Stimulated activated memory B cell treated with anti-CD40 and anti-IgM and Interleukin-4, amounts not matched to agents 10 μg/mL and 1 μg/mL and 100 μg/mL, for 72 hours (primary cell): Measurements from ENCODE around the gene C2CD2.

Source experiments
- ATAC-seq: fragments of 150-1000 bp; cut with Tn5 transposase; 2 replicates; pipeline ENCODE4 v1.10.0; 2021
- H3K27ac Mint-ChIP-seq: one replicate; pipeline ENCODE4 v1.8.0; 2022; ENCODE audit warnings: mild to moderate bottlenecking, mixed read lengths
- H3K27me3 Mint-ChIP-seq: one replicate; pipeline ENCODE4 v1.8.0; 2022; ENCODE audit warnings: mixed read lengths
- H3K36me3 Mint-ChIP-seq: one replicate; pipeline ENCODE4 v1.8.0; 2022; ENCODE audit warnings: mixed read lengths
- H3K4me1 Mint-ChIP-seq: one replicate; pipeline ENCODE4 v1.8.0; 2022; ENCODE audit warnings: mixed read lengths
- H3K4me3 Mint-ChIP-seq: one replicate; pipeline ENCODE4 v1.8.0; 2022; ENCODE audit warnings: mild to moderate bottlenecking, moderate library complexity, mixed read lengths
- H3K9me3 Mint-ChIP-seq: one replicate; pipeline ENCODE4 v1.8.0; 2022; ENCODE audit warnings: mixed read lengths

C2CD2 gene

DNA sequence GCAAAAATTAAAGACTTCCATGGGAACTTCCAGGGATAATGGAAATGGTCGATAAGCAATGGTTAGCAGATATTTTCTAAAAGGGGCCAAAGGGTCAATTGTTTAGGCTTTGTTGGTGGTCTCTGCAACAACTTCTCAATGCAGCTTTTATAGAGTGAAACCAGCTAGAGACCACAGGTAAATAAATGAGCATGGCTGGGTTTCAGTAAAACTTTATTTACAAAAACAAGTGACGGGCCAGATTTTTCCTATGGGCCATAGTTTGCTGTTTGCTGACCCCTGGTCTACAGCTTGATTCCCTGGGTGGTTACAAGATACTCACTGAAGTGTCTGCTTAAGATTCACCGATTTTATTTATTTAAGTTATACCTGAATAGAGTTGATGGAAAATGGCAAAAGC is 52.0 kb downstream of the C2CD2 start:
- Mint-ChIP-seq H3K27ac (no peak overlapping the region), H3K4me3 (no peak overlapping the region), H3K9me3 (no peaks in the 10 kb centered on the region), H3K27me3 (no peaks in the 10 kb centered on the region), H3K4me1 (peaks cover 6% of the 10 kb centered on the region), H3K36me3 (peaks cover 75% of the 10 kb centered on the region)
- no peak for ATAC-seq

DNA sequence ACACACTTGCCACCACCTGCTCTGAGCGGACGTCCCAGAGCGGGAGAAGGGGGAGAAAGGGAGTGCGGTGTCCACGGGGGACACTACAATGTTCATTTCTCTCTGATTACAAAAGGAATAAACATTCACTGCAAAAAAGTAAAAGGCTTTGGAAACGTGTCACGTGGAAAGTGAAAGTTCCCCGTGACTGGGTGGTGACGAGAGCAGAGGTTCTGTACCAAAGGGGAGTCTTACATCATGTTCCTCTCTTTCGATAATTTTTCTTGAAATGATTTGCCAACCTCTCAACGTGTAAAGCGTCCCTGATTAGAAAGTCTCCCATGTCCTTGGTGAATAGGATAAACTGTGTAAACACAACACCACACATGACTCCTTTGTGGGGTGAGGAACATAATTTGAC is 52.7 kb downstream of the C2CD2 start:
- H3K36me3 Mint-ChIP-seq: peaks cover 73% of the 10 kb centered on the region
- H3K4me3 Mint-ChIP-seq: no peak overlapping the region
- no peak for ATAC-seq
- H3K27ac Mint-ChIP-seq: no peak overlapping the region
- peaks cover 8% of the 10 kb centered on the region for H3K4me1 Mint-ChIP-seq
- no peaks in the 10 kb centered on the region for H3K9me3 Mint-ChIP-seq
- H3K27me3 Mint-ChIP-seq: no peaks in the 10 kb centered on the region

DNA sequence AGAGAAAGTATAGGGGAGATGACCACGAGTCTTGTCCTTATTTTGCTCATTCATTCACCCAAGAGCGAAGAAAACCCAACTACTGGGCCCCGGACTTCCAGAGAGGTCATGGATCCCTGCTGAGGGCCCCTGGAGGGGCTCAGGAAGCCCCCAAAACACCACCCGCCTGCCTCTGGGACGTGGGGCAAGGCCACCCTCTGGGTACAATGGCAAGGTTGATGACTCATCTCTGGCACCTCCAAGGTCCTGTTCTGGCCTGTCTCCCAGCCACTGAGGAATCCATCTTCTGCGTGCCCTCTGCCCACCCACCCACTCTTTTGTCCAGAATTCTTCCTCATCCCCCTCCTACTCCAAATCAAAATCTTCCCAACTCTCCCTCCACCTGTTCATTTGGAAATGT is 53.4 kb downstream of the C2CD2 start:
- Mint-ChIP-seq H3K36me3 (peaks cover 70% of the 10 kb centered on the region), H3K27me3 (no peaks in the 10 kb centered on the region), H3K4me3 (no peak overlapping the region), H3K9me3 (no peaks in the 10 kb centered on the region), H3K4me1 (peaks cover 13% of the 10 kb centered on the region), H3K27ac (no peak overlapping the region)
- no peak for ATAC-seq

DNA sequence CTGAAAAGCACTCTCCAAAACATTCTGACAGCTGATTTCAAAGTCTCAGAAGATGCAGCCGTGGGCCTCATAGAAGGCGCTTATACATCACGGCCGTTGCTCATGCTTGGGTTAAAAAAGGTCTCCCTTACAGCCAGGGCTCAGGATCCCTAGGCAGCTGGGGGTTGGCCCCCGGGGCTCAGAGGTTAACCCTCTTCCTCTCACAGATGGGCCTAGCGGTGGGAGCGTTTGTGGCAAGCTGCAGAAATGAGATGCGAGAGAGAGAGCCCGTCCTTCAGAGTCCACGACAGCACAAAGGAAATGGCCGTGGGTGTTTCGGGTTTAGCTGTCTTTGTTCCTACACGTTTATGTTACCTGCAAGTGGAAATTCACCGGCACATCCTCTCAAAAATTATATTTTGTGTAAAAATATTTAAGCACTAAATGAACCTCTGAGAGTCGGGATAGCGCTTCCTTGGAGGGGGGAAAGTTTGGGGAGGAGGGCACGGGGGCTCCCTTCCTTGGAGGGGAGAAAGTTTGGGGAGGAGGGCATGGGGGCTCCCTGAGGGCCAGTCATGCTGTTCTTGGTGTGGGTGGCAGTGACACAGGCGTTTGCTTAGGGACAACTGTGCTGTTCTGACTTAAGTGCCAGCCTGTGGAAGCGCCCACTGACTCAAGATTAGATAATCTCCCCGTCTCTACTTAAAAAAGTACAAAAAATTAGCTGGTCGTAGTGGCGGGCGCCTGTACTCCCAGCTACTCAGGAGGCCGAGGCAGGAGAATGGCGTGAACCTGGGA is 54.2 kb downstream of the C2CD2 start:
- Mint-ChIP-seq H3K9me3 (no peaks in the 10 kb centered on the region), H3K27me3 (no peaks in the 10 kb centered on the region), H3K27ac (no peak overlapping the region), H3K36me3 (peaks cover 70% of the 10 kb centered on the region), H3K4me1 (peaks cover 13% of the 10 kb centered on the region), H3K4me3 (no peak overlapping the region)
- peak; percentile 61 for ATAC-seq

DNA sequence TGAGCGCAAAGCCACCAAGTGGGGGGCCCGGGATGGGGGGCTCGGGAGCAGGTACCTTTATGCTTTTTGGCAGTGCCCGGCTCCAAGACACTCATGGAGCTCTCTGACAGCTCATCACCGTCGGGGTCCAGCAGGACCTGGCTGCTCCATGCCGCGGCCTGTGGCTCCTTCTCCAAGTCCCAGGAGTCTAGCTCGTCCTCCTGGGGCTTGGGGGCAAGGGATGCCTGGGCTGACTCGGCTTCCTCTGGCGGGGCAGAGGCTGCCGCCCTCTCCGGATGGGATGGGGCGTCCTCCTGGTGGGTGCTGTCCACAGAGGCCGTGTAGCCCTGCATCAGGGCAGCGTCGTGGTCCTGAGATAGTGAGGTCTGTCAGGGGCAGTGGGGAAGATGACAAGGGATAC is 54.8 kb downstream of the C2CD2 start:
- Mint-ChIP-seq H3K27ac (no peak overlapping the region), H3K27me3 (no peaks in the 10 kb centered on the region), H3K36me3 (peaks cover 72% of the 10 kb centered on the region), H3K4me1 (peaks cover 13% of the 10 kb centered on the region), H3K9me3 (no peaks in the 10 kb centered on the region), H3K4me3 (no peak overlapping the region)
- no peak for ATAC-seq

DNA sequence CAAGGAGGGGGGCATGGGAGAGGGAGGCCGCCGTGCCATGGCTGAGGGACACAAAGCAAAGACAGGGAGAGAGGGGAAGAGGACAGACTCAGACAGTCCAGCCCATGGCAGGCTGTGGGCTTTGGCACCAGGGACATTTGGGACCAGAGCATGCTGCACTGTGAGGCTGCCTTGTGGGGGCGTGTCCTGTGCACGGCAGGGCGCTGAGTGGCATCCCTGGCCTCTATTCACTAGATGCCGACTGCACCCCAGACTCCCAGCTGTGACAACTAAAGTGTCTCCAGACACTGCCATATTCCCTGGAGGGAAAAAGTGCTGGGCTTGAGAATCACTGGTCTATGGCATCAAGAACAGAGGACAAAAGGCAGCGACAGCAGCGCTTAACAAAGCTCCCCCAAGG is 56.1 kb downstream of the C2CD2 start:
- no peaks in the 10 kb centered on the region for H3K9me3 Mint-ChIP-seq
- H3K4me3 Mint-ChIP-seq: no peak overlapping the region
- H3K36me3 Mint-ChIP-seq: peaks cover 62% of the 10 kb centered on the region
- peaks cover 13% of the 10 kb centered on the region for H3K4me1 Mint-ChIP-seq
- H3K27me3 Mint-ChIP-seq: no peaks in the 10 kb centered on the region
- no peak for ATAC-seq
- H3K27ac Mint-ChIP-seq: no peak overlapping the region

DNA sequence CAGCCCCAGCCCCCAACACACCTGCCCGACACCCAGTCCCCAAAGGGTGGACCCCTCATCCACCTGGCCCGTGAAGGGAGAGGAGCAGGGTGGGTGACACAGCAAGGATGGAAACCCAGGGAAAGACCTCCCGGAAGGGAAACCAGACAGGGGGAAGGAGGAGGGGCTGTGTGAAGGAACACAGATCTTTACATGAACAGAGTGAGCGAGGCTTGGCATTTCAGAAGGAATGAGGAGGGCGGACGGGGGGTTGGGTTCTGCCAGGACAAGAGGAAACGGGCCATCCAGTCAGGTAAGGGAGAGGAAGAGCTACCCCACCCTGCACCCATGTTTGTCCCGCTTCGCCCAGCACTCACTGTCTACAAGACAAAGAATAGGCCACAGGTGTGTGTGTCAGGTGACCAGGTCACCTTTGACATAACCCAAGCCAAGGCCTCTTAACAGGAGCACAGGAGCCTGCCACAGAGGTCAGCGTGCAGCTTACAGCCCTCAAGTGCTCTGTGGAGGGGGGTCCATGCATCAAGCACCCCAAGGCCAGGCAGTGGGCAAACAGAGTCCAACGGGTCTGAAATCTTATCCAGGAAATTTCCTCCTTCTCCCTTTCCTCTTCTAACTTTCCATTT is 56.7 kb downstream of the C2CD2 start:
- H3K27ac Mint-ChIP-seq: no peak overlapping the region
- peaks cover 13% of the 10 kb centered on the region for H3K4me1 Mint-ChIP-seq
- ATAC-seq: no peak
- H3K27me3 Mint-ChIP-seq: no peaks in the 10 kb centered on the region
- H3K4me3 Mint-ChIP-seq: no peak overlapping the region
- H3K36me3 Mint-ChIP-seq: peaks cover 57% of the 10 kb centered on the region
- H3K9me3 Mint-ChIP-seq: no peaks in the 10 kb centered on the region

DNA sequence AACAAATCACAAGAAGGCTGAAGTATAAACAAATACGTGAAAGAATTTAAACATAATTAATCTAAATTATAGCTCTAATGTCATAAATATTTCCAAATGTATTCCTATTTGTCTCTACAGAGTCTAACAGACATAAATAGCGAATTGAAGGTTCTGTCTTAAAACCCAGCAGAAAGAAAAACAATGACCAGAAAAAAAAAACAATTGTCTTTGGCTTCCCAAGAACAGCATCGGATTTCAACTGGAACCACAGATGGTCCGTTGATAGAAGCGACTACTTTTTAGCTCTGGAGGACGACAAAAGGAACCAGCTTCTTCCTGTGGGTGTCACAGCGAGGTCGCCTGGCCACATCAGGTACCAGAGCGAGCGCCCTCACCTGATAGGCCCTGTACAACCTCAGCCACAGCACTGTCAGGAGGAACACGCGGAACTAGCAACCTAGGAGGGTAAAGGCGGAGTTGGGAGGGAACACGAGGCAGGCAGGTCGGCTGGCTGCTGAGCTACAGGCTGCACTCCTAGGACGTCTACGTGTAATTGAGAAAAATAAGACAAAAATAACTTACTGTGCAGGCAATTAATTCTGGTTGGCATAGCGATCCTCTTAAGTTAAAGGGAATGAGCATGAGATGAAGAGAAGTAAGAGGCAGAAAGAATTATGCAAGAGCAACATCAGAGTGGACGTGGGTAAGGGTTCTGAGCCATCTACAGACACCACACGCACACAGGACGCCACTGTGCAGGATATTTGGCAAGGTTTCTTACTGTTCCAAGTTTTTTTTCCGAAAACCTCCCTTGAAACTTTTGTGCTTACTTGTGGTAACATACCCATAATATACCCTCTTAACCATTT is 58.0 kb downstream of the C2CD2 start:
- Mint-ChIP-seq H3K27ac (peak overlapping the region; percentile 9), H3K4me1 (peaks cover 13% of the 10 kb centered on the region), H3K9me3 (no peaks in the 10 kb centered on the region), H3K27me3 (no peaks in the 10 kb centered on the region), H3K36me3 (peaks cover 47% of the 10 kb centered on the region), H3K4me3 (no peak overlapping the region)
- ATAC-seq: peak; percentile 80

DNA sequence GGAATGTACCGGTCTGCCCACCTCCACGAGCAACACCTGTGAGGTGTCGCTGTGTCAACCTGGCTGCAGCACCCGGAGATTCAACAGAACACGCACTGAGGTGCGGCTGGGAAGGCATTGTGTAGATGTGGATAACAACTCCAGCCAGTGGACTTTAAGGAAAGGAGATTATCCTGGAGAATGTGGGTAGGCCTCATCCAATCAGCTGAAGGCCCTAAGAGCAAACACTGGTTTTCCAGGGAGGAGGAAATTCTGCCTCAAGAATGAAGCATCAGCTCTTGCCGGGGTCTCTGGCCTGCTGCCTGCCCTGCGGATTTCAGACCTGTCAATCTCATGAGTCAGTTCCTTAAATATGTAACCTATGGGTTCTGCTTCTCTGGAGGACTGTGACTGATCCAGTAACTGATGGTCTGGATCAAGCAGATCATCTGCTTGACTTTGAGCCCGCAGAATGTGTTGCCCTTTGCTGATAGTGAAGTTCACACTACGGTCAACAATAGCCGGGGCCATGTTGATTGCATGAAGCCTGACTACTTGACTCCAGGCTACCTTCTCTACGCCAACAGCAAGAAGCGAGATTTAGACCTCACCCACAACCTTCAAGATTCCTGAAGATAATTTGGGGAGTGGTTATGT is 58.8 kb downstream of the C2CD2 start:
- Mint-ChIP-seq H3K4me3 (no peak overlapping the region), H3K27me3 (no peaks in the 10 kb centered on the region), H3K4me1 (peaks cover 13% of the 10 kb centered on the region), H3K36me3 (peaks cover 42% of the 10 kb centered on the region), H3K27ac (no peak overlapping the region), H3K9me3 (no peaks in the 10 kb centered on the region)
- ATAC-seq: no peak

DNA sequence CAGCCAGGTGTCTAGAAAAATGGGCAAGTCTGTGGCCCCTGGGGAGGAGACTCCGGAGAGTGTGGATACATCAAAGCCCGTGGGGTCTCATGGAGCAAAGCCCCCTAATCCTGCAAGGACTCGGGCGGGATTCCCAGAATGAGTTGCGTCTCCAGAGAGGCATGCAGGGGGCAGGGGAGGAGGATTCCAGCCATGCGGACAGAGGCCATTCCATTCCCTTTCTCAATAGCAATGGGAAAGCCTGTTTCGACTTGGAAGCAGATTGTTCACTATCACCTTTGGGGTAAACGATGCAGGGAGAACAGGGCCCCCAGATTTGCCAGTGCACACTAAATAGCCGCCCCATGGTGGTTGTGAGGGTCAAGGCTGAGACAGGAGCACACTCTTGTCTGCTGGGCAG is 59.3 kb downstream of the C2CD2 start:
- no peak overlapping the region for H3K27ac Mint-ChIP-seq
- peaks cover 13% of the 10 kb centered on the region for H3K4me1 Mint-ChIP-seq
- no peaks in the 10 kb centered on the region for H3K27me3 Mint-ChIP-seq
- ATAC-seq: no peak
- H3K4me3 Mint-ChIP-seq: no peak overlapping the region
- H3K36me3 Mint-ChIP-seq: peaks cover 41% of the 10 kb centered on the region
- H3K9me3 Mint-ChIP-seq: no peaks in the 10 kb centered on the region

DNA sequence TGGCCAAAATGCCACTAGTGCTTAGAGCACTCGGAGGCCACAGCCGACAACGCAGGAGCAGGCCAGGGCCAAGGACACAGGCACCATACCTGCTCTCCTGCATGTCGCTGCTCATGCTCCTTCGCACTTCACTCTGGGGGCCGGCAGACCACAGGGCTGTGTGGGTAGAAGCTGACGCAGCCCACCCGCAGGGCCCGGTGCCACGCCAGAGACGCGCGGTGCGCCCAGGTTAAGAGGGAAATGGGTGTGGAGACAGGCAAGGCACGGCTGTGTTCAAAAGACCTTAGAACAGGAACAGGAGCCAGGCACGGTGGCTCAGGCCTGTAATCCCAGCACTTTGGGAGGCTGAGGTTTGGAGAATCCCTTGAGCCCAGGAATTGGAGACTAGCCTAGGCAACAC is 61.1 kb downstream of the C2CD2 start:
- no peak overlapping the region for H3K4me3 Mint-ChIP-seq
- H3K27me3 Mint-ChIP-seq: no peaks in the 10 kb centered on the region
- H3K4me1 Mint-ChIP-seq: peaks cover 7% of the 10 kb centered on the region
- no peaks in the 10 kb centered on the region for H3K9me3 Mint-ChIP-seq
- no peak for ATAC-seq
- H3K27ac Mint-ChIP-seq: no peak overlapping the region
- H3K36me3 Mint-ChIP-seq: peaks cover 23% of the 10 kb centered on the region

DNA sequence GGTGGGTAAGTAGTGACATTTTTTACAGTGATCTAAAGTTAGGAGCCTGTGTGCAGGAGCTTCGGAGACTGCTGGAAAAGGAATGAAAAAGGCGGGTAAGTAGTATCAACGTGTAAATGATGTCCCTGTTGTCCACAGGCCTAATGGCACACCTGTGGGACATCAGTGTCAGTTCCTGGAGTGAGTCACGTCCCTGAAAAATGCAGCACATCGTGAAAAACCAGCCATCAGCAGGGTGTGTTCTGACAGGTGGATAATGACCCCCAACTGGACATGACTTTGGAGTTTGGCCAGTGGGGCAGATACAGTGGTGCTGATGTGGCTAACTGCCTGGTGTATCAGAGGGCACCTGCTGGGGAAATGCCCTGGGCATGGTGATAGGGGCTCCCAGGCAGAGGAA is 62.7 kb downstream of the C2CD2 start:
- no peak for ATAC-seq
- Mint-ChIP-seq H3K27ac (no peak overlapping the region), H3K4me3 (no peak overlapping the region), H3K27me3 (no peaks in the 10 kb centered on the region), H3K4me1 (peaks cover 5% of the 10 kb centered on the region), H3K9me3 (no peaks in the 10 kb centered on the region), H3K36me3 (peaks cover 13% of the 10 kb centered on the region)

DNA sequence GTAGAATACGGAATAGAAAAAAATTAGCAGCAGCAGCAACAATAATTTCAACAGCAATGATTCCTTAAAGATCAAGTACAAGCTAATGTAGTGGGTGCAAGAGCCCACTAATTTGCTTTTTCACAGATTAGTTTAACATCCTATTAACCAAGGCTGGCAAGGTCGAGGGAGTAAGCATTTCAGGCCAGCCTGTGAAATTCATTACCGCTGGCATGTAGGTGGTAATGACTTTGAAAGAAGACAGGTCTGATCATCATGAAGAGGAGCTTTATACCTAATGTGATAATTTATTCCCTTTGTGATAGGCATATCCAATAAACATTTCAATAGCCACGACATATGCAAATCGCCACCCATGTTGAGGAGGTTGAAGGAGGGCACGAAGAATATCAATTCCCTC is 63.5 kb downstream of the C2CD2 start:
- no peaks in the 10 kb centered on the region for H3K27me3 Mint-ChIP-seq
- H3K36me3 Mint-ChIP-seq: peaks cover 8% of the 10 kb centered on the region
- H3K9me3 Mint-ChIP-seq: no peaks in the 10 kb centered on the region
- no peak for ATAC-seq
- H3K27ac Mint-ChIP-seq: no peak overlapping the region
- H3K4me3 Mint-ChIP-seq: no peak overlapping the region
- peaks cover 4% of the 10 kb centered on the region for H3K4me1 Mint-ChIP-seq

DNA sequence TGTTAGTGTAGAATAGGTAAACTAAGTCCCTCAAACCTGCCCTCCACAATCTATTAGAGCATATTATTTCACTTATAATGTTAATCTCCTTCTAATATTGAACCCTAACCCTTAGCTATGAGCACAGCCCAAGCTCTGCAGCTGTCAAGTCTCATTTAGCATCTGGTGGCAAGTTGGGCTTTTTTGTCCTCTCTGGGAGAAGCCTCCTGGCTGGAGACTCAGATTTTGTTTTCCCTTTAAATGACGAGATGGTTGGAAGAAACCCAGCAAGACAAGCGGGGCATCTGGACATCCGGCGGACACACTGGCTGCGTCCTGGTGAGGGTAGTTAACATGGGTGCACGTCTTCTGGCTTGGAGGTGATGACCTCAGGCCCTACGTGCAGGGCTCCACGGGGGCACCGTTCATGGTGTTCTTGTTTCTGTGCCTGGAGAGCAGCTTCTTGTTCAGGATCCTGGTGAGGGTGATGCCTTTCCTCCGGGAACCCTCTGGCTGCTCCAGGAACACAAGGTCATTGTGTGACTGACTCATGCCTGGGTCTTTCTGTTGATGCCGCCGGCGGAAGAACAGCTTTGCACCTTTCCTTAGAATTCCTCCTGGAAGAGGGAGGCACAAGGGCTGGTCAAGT is 65.0 kb downstream of the C2CD2 start:
- Mint-ChIP-seq H3K9me3 (no peaks in the 10 kb centered on the region), H3K27ac (no peak overlapping the region), H3K27me3 (no peaks in the 10 kb centered on the region), H3K4me3 (no peak overlapping the region), H3K36me3 (no peaks in the 10 kb centered on the region), H3K4me1 (peaks cover 6% of the 10 kb centered on the region)
- no peak for ATAC-seq

DNA sequence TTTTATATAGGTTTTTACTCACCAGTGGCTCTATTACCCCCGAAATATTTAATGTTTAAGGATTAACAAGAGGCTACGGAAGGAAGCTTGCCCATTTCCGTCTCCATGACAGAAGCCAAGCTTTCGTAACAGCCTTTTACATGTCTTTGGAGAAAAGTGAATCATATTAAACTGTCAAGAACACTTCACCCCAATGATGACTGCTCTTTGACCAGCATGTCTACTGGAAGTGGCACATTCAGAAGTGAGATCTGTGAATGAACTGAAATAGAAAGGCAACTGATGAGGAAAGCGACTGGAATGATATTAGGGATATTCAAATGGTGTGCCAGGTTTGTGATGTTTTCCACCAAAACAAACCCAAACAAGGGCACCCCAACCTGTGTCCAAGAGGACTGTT is 66.2 kb downstream of the C2CD2 start:
- Mint-ChIP-seq H3K36me3 (no peaks in the 10 kb centered on the region), H3K4me3 (no peak overlapping the region), H3K9me3 (no peaks in the 10 kb centered on the region), H3K27me3 (no peaks in the 10 kb centered on the region), H3K27ac (no peak overlapping the region), H3K4me1 (peaks cover 6% of the 10 kb centered on the region)
- ATAC-seq: no peak
